GM19452 (cell line): ENCODE data around the gene NUDT22.
"Not testable (repeated sequence)": the region's sequence is repeated elsewhere in the genome, so short reads cannot be mapped to it uniquely, and the experiment has no call there.

Experiments used
- ATAC-seq: cut with Tn5 transposase; IDR thresholded peaks from one replicate; pipeline ENCODE4 v1.9.1; 2021; ENCODE audit not compliant: unreplicated experiment

The NUDT22 gene

DNA sequence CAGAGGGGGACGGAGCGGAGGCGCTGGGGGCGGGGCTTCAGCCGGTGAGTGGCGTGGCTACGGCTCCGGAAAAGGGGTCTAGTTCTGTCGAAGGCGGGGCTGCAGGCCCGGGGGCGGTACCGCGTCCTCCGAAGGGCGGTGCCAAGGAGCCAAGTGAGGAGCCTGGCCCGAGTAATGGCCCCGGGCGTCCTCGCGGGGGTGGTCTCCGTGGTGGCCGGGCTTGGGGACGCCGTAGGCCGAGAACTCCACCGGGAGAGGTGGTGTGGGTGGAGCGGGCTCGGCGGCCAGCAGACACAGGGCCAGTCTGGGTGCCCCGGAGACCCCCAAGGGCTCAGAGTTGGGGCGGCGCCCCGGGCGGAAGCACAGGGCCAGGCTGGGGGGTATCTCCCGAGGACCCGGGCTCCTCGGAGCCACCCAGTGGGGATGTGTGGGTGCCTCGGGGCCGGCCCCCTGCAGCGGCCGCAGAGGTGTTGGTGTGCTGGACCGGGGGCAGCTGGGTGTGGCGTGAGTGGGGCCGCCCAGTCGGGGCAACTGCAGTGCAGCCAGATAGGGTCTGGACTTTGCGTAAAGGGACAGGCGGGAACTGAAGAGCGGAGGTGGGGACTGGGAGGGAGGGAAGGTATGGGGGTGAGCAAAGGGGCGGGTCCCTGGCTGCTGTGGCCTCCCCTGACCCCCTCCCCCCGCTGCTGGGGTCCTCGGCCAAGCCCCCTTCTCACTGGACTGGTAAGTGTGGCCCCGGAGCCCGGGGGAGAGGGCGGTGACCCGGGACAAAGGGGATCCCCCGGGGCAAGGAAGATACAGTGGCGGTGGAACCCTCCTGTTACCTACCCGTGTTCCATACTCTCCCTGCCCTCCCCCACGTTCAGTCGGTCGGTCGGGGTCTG, 15.7 kb downstream of the NUDT22 start:
- ATAC-seq: peak; percentile 52

DNA sequence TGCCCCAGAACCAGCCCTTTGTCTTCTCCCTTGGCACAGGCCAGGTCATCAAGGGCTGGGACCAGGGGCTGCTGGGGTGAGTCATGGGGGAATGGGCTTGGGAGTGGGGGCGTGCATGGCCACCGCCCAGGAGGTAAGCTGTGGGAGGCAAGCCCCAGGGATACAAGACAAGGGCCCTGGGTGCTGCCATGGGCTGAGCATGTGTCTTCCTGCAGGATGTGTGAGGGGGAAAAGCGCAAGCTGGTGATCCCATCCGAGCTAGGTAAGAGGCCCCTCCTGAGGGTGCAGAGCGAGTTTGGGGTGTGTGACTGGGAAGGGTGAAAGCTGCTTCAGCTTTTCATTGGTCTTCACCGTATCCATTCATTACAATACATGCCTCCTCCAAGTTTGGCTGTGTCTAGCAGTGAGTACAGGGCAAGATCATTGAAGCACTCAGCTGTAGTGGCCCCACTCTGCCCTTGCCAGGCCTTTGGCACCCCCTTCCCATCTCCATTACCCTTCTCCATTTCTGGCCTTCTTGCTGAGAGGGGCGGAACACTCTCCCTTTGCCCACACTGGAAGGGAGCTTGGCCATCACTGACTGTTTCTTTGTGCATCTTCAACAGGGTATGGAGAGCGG, 17.3 kb downstream of the NUDT22 start:
- no peak for ATAC-seq

DNA sequence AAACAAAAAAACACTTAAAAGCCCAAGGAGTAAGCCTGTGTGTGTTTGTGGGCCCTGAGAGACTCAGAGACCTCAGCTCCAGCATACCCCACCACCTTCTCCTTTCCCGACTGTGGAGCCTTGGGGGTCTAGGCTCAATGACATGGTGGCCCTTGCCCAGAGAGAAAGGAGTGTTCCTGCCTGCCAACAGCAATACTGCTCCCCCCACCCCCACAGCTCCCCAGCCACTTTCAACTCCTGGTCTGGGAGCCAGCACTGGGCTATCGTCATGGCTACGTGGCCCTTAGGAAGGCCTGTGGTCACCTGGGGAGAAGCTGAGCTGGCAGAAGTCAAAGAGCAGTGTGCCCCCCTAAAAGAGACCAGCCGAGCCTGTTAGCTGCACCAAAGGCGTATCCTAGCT, 18.0 kb downstream of the NUDT22 start:
- ATAC-seq: no peak

DNA sequence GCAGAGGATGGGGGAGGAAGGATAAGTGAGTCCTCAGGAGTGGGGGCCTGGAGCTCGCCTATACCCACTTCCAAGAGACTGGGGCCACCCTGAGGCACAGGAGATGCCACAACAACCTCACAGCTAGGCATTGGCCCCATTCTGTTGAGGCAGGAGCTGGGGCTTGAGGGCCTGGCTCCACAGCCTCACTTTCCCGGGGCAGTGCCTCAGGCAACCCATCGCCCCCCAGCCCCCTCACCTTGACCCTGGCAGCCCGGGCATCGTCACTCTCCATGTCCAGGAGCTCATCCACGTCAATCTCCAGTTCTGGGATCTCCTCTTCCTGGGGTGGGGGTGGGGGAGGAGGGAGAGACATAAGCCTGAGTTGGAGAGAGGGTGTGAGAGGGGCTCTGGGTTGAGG, 18.9 kb downstream of the NUDT22 start:
- no peak for ATAC-seq

DNA sequence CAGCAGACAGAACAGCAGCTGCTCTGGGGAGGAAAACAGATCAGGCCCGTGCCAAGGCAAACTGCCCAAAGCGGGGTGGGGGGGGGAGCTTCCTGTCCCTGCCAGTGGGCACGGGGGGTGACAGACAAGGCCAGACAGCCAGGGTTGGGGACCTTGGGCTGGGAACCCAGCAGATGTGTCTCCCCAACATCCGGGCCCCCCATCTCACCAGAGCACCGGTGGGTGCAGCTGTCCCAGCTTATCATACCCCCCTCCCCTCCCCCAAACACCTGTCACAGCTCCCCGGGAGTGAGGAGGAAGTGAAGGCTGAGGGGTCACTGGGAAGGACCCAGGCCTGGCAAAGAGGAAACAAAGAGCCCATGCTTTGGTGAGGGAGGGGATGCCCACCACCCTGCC, 19.3 kb downstream of the NUDT22 start:
- no peak for ATAC-seq

DNA sequence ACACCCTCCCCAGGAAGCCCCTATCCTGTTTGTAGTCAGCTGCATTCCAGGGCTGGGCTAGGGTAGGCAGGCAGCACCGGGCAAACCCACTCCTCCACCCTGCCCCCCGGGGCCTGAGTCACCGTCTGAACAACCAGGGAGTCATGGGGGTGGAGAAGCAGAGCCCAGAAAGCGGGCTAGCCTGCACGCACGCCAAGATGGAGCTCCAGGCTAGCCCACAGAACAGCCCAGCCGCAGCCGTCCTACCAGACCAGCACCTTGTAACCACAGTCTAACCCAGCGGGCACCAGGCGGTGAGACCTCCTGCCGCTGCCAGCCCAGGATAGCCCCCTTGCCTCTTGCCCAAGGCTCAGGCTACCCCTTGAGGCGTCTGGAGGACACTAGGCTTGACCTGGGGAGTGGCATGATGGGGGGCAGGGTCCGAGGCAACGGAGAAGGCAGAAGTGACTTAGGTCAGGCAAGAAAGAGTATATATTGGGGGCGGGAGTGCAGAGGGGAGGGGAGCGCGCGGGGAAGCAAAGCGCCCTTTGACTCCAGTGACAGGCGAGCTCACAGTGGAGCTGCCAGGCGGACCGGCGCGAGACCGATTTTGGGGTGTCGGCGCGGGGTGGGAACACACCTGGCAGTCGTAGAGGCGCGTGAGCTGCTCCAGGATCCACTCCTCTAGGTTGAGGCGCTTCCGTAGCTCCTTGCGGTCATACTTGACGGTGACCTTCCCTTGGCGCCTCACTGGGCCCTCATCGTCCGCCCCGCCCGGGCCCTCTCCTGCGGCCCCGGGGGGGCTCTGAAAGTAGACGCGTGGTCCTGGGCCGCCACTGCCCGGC, 19.9 kb downstream of the NUDT22 start:
- ATAC-seq: no peak

DNA sequence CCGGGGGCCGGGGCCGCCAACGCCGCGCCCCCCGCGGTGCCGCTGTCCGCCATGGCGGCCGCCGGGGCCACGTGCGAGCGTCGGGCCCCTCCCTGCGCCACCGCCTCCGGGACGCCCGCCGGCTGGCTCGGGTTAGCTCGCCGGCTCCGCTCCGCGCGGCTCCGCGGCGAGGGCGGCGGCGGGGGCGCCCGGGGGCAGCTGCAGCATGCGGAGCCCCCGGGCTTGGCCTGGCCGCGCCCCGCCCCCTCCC, 20.5 kb downstream of the NUDT22 start:
- ATAC-seq: not testable (repeated sequence)

DNA sequence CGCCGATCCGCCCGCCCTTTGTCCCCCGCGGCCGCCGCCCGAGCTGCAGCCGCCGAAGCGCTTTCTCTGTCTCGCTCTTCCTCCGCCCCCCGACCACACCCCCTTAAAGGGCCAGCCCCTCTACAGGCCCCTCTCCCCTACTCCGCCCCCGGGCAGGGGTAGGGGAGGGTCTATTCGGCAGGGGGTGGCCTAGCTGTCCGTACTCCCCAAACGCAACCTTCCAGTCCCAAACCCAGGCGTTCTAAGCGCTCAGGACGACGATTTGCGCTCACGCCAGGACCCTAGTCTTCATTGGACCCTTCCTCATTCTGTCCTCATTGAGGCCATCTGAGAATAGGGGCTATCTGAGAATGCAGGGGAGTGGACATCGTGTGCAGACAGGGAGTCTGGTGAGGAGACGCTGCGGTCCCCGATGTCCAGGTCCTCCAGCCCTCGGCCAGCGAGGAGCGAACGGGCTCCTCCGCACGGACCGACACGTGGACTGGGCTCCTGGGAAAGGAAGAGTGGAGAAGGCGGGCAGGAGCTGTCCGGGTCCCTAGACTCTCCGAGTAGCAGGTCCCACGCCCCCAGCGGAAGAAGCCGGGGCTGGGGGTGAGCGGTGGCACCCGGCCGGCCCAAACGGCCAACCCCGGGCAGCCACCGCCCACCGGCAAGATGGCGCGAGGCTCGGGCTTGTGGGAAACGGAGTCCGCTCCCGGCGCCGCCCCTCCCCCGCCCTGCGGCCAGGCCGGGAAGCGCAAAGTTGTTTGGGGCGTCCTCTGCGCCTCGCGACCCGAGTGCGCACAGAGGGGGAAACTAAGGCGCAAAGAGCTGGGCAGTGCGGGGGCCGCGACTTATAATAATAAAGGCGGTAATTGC, 21.0 kb downstream of the NUDT22 start, which contains the start of gene PPP1R14B:
PPP1R14B (minus strand) TSS at position 73 of the 858 bp plus-strand sequence. CDS start 270 bp downstream, outside the sequence.
- ATAC-seq: no peak

DNA sequence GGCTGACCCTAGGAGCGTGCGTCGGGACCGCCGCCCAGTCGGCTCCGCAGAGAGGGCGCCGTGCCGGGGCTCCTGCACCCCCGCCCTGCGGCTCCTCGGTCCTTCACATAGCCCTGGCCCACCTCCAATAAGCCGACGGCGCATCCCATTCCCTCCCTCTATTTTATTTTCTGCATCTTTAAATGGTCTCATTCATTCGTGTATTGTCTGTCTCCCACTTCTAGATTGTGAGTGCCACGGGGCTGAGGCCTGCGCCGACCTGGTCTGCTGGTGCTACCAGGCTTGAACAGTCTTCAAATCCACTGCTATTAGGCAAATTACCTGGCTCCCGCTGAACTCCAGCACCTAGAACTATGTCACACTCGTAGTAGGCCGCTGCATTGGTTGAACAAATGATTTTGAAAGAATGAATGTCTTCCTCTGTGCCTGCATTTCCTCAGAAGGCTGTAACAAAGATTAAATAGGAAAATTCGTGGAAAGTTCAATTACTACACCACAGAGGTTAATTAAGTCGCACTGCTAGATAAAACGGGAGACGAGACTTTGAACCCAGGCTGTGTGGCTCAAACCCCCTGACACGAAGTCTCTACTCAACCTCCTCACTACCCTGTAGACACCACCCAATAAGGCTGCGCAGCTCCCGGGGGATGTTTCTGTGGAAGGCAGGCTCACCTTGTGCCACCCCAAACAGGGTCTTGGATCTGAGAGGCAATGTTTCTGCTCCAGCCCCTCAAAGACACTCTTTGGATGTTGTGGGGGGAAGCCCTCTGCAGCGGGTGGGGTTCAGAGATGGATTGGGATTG, 21.9 kb downstream of the NUDT22 start:
- no peak for ATAC-seq

DNA sequence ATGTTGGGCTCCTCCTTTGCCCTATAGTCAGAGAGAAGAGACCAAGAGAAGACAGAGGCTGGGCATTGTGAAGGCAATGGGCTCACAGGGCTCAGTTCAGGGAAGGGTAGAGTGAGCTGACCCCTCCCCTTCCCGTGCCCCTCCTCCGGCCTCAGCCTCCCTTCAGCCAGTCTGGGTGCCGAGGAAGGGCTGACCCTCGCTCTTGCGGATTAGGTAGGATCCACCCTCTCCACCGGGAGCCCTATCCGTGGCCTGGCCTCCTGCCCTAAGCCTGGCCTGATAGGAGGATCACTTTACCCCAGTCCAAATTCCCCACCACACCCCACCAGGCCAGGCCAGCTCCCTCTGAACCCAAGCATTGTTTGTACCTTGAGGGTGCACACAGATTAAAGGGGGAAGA, 22.5 kb downstream of the NUDT22 start:
- ATAC-seq: no peak

DNA sequence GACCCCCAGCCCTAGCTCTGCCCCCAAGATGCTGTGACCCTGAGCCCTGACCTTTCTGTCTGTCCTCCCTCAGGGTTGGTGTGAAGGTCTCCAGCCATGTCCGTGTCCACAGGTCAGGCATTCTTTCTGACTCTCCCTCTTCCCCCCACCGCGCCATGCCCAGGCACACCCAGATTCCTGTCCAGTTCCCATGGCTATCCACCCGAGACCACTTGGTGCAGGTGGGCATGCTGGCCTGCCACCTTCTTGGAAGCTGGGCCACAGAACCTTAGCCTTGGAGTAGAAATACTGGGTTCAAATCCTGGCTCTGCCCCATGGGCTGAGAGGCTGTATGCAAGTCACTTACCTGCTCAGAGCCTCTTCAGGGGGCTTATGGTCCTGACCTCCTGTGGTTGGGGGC, 23.0 kb downstream of the NUDT22 start:
- no peak for ATAC-seq

DNA sequence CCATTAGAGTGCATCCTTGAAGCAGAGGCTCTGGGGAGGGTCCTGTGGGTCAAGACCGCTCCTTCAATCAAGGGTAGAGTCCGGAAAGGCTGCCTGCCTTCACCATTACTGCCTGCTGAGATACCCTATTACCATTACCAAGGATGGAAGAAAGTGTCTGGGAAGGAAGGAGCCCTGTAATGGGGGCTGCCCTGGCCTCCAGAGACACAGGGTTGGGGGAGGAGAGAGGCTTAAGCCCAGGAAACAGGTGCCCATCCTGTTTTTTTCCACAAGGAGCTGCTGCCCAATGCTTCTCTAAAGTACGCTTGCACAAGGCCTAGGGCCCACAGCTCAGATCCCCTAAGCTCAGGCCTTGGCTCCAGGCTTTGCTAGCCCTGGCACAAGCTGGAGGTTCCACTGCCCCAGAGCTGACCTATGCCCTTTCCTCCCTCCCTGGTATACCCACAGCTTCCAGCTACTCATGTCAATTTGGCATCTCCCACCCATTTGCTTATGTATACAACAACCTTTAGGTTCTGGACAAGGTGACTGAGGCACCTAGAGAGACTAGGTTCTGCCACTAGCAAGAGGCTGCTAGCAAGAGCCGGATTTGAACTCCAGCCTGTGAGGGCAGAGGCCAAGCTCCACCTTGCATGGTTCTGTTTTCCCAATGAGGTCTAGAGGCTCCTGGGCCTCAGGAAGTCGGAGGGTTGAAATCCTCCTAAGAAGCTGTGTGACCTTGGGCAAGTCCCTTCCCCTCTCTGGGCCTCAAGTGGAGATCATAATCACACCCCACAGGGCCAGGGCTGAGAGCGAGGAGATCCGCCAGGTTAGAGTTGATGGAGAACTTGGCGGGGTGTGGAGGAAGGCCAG, 23.7 kb downstream of the NUDT22 start:
- ATAC-seq: no peak

DNA sequence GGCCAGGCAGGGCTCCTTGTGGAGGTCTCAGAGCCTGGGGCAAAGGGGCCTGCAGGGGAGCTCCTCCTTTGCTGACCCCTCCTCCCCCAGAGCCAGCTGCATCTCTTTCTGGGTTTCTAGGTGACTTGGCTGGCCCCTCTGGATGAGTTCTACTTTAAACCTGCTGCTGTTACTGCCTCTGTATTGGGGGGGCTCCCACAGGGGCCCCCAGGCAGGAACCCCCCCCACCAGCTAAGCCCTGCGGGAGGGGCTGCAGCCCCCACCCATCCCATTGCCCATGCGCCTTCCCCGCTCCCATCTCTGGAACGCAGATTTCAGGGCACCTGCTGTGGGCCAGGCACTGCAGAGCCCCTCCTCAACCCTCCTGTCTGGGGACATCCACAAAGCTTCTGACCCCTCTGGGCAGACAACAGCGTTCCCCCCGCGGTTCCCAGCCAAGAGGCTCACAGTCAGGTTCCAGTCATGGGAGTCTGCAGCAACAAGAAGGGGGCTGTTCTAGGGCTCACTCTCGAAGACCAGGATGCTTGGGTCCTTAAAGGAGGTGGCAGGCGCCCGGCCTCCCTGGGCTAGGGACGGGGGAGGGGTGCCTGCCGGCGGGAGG, 24.4 kb downstream of the NUDT22 start:
- no peak for ATAC-seq

DNA sequence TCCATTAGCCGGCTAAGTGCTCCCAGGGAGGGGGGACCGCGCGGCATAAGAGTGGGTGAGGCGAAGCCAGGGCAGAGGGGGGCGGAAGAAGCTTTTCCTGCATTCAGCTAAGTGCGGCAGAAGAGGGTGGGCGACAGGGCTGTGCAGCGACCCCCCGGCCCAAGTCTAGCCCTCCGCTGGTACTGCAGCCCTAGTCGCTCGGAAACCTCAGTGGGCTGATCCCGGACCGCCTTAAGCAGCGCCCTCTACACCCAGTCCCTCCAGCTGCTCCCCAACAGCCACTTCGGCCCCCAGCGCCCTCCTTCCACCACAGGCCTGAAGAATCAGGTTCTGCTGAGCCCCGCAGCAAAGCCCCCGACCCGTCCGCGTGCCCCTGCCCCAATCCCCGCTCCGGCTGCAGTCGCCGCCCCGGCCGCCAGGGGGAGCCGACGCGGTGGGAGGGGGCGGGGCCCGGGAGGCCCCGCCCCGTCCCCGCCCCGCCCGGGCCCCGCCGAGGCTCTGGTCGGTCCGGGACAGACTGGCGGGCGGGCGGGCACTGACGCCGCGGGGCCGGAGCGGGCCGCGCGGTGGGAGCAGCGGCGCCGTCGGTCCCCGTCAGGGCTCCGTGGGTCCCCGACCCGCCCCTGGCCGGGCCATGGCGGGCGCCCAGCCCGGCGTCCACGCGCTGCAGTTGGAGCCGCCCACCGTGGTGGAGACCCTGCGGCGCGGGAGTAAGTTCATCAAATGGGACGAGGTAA, 25.1 kb downstream of the NUDT22 start, which contains the start of gene PLCB3:
PLCB3 (plus strand) TSS at position 515 of the 737 bp plus-strand sequence; CDS start at position 635, 120 bp downstream.
- no peak for ATAC-seq

DNA sequence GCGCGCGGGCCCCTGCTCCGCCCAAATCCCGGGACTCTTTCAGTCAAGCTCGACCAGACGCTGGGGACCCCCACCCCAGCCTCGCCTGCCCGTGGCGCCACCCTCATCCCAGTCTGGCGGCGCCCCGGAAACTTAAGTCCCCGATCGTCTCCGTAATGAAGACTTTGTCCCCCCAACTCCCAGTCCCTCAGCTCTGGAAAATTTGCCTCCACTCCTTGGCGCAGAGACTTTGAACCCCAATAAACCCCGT, 25.6 kb downstream of the NUDT22 start:
- ATAC-seq: no peak

DNA sequence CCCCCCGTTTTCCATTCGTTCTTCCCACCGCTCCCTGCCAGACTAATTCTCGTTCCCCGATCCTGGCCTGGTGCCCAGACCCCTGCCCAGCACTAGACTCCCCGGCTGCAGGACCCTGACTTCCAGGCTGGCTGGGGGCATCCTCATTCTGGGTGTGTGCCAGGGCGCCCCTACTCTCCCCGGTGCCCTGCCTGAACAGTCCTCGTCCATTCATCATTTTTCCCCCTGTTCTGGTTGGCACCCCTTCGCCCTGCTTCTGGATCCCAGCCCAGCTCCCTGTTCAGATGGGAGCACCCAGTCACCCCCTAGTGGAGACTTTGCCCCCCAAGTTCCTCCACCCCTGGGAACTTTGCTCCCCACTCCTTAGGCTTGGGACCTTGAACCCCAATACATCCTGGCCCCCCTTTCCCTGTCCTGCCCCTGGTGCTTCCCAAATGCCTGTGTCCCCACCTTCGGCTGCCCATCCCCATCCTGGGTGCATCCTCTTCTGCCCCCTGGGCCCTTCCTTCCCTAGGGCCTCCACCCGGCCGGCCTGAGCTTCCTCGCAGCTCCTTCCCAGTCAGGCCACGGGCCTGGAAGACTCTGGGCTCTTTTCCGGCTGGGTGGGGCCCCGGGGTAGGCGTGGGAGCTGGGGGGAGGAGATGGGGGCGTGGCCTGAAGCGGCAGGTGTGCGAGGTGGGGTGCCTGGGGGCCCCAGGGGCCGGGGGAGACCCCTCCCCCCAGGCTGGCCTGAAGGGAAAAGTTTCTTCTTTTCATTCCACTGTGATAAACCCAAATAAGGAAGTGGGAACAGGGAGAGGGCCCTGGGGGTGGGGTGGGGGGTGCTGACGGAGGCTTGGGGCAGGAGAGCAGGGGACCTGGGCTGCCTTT, 26.2 kb downstream of the NUDT22 start:
- ATAC-seq: no peak

DNA sequence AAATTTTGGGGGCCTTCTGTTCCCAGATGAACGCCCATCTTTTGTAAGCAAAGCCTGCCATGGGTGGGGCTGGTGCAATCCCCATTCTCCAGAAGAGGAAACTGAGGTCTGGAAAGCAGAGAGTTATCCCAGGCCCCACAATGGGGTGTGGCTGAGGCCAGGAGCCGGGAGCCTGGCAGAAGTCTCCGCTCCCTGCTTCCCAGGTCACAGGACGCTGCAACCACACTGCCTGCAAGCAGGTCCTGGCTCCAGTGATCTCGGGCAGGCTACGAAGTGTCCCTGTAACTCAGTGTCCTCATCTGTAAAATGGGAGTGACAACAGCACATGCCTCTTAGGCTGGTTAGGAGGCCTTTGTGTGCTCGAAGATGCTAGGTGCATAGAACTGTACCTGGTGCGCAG, 27.0 kb downstream of the NUDT22 start:
- no peak for ATAC-seq
